ENCODE measurements around the gene ELP2.

DNA sequence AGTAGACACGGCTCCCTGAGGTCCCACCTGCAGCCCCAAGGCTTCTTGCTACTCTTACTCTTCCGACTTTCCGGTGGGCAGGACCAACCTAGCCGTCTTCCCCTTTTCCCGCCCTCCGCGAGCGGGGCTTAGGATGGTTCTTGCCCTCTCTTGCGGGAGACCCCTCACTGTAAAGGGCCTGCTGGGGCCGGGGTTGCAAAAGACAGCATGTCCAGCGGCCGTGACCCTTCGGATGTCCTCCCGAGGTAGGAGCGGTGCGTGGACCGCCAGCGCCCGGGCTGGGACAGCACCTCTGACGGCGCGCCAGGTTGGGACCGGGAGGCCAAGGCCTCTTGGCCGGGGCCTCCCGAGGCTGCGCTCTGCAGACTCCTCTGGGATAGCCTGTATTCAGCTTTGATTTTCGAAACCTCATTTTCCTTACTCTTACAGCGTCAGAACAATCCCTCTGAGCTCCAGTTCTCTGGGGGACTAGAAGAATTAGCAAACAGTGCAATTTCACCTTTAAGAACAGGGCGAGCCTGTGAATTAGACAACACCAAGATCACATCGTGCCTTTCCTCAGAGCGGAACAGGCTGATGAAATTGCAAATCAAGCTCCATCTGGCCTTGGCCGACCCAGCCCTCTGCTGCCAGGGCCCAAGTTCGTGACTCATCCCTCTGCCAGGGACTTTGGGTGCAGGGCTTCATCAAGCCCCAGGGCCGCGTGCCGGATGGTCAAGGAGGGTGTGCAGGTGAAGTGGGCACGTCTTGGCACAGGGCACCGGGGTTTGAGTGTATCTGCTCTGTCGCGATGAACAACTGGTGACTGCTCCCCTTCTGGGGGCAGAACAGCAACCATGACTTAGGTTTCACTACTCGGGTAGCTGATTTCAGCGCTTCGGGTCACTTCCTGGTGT, 58.4 kb downstream of the ELP2 start:
- TF ChIP-seq, protein P1, sequence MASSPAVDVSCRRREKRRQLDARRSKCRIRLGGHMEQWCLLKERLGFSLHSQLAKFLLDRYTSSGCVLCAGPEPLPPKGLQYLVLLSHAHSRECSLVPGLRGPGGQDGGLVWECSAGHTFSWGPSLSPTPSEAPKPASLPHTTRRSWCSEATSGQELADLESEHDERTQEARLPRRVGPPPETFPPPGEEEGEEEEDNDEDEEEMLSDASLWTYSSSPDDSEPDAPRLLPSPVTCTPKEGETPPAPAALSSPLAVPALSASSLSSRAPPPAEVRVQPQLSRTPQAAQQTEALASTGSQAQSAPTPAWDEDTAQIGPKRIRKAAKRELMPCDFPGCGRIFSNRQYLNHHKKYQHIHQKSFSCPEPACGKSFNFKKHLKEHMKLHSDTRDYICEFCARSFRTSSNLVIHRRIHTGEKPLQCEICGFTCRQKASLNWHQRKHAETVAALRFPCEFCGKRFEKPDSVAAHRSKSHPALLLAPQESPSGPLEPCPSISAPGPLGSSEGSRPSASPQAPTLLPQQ (tag by site-specific recombination; IDR thresholded peaks at IDR 0.05): no peak
- TF ChIP-seq ZNF274 (IDR thresholded peaks at IDR 0.05; ENCODE audit: low read length) (no peak), ZNF274 (tag by site-specific recombination; IDR thresholded peaks at IDR 0.05; ENCODE audit: borderline replicate concordance) (no peak)
- TF ChIP-seq, protein P2, sequence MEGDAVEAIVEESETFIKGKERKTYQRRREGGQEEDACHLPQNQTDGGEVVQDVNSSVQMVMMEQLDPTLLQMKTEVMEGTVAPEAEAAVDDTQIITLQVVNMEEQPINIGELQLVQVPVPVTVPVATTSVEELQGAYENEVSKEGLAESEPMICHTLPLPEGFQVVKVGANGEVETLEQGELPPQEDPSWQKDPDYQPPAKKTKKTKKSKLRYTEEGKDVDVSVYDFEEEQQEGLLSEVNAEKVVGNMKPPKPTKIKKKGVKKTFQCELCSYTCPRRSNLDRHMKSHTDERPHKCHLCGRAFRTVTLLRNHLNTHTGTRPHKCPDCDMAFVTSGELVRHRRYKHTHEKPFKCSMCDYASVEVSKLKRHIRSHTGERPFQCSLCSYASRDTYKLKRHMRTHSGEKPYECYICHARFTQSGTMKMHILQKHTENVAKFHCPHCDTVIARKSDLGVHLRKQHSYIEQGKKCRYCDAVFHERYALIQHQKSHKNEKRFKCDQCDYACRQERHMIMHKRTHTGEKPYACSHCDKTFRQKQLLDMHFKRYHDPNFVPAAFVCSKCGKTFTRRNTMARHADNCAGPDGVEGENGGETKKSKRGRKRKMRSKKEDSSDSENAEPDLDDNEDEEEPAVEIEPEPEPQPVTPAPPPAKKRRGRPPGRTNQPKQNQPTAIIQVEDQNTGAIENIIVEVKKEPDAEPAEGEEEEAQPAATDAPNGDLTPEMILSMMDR (tag by site-specific recombination; IDR thresholded peaks at IDR 0.05): no peak
- TF ChIP-seq, protein P3, sequence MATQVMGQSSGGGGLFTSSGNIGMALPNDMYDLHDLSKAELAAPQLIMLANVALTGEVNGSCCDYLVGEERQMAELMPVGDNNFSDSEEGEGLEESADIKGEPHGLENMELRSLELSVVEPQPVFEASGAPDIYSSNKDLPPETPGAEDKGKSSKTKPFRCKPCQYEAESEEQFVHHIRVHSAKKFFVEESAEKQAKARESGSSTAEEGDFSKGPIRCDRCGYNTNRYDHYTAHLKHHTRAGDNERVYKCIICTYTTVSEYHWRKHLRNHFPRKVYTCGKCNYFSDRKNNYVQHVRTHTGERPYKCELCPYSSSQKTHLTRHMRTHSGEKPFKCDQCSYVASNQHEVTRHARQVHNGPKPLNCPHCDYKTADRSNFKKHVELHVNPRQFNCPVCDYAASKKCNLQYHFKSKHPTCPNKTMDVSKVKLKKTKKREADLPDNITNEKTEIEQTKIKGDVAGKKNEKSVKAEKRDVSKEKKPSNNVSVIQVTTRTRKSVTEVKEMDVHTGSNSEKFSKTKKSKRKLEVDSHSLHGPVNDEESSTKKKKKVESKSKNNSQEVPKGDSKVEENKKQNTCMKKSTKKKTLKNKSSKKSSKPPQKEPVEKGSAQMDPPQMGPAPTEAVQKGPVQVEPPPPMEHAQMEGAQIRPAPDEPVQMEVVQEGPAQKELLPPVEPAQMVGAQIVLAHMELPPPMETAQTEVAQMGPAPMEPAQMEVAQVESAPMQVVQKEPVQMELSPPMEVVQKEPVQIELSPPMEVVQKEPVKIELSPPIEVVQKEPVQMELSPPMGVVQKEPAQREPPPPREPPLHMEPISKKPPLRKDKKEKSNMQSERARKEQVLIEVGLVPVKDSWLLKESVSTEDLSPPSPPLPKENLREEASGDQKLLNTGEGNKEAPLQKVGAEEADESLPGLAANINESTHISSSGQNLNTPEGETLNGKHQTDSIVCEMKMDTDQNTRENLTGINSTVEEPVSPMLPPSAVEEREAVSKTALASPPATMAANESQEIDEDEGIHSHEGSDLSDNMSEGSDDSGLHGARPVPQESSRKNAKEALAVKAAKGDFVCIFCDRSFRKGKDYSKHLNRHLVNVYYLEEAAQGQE (tag by site-specific recombination; IDR thresholded peaks at IDR 0.05): no peak
